Parathyroid adenoma (tissue), 2 donors: ENCODE measurements around the gene SH3GL3.

Experiments used
- H2AFZ ChIP-seq: fragments of 300-600 bp; sonication (generic); one replicate; pipeline ENCODE4 v1.7.0; 2017; ENCODE audit warnings: antibody characterized with exemption, mild to moderate bottlenecking
- H3K27ac ChIP-seq: fragments of 300-600 bp; sonication (generic); one replicate; pipeline ENCODE4 v1.7.0; 2017
- H3K27me3 ChIP-seq: fragments of 300-600 bp; sonication (generic); one replicate; pipeline ENCODE4 v1.7.0; 2017; ENCODE audit warnings: low read length; ENCODE audit not compliant: control insufficient read depth, insufficient read depth
- H3K36me3 ChIP-seq: fragments of 300-600 bp; sonication (generic); one replicate; pipeline ENCODE4 v1.7.0; 2017; ENCODE audit warnings: low read length; ENCODE audit not compliant: control insufficient read depth, insufficient read depth
- H3K4me1 ChIP-seq: fragments of 300-600 bp; sonication (generic); one replicate; pipeline ENCODE4 v1.7.0; 2017; ENCODE audit warnings: control low read depth
- H3K4me2 ChIP-seq: fragments of 300-600 bp; sonication (generic); one replicate; pipeline ENCODE4 v1.7.0; 2017; ENCODE audit warnings: low read length
- H3K4me3 ChIP-seq: fragments of 300-600 bp; sonication (generic); one replicate; pipeline ENCODE4 v1.7.0; 2017; ENCODE audit warnings: low read depth, low read length
- H3K79me2 ChIP-seq: fragments of 300-600 bp; sonication (generic); one replicate; pipeline ENCODE4 v1.7.0; 2017; ENCODE audit warnings: control low read depth
- H3K9ac ChIP-seq: fragments of 300-600 bp; sonication (generic); one replicate; pipeline ENCODE4 v1.7.0; 2017; ENCODE audit warnings: mild to moderate bottlenecking
- H3K9me3 ChIP-seq: fragments of 300-600 bp; sonication (generic); one replicate; pipeline ENCODE4 v1.7.0; 2017; ENCODE audit warnings: low read length; ENCODE audit not compliant: control insufficient read depth
- CTCF ChIP-seq: fragments of 300-600 bp; sonication (generic); IDR thresholded peaks from one replicate; pipeline ENCODE4 v1.7.0; 2017; ENCODE audit warnings: antibody characterized with exemption, mild to moderate bottlenecking
- donor health status: primary hyperparathyroidism.

The SH3GL3 gene

GRCh38 chr15:83471307-83471866 is 24.2 kb downstream of the SH3GL3 start:
- no peak for TF ChIP-seq CTCF
- no peaks in the 10 kb centered on the region for H3K36me3 ChIP-seq
- H3K79me2 ChIP-seq, result no peaks in the 10 kb centered on the region
- no peaks in the 10 kb centered on the region for H3K27me3 ChIP-seq
- H3K4me1 ChIP-seq, result no peaks in the 10 kb centered on the region
- H3K9me3 ChIP-seq, result no peaks in the 10 kb centered on the region
- H3K27ac ChIP-seq, result no peak overlapping the region
- no peak overlapping the region for H2AFZ ChIP-seq
- H3K4me2 ChIP-seq, result no peak overlapping the region
- H3K9ac ChIP-seq, result no peak overlapping the region
- no peak overlapping the region for H3K4me3 ChIP-seq

DNA sequence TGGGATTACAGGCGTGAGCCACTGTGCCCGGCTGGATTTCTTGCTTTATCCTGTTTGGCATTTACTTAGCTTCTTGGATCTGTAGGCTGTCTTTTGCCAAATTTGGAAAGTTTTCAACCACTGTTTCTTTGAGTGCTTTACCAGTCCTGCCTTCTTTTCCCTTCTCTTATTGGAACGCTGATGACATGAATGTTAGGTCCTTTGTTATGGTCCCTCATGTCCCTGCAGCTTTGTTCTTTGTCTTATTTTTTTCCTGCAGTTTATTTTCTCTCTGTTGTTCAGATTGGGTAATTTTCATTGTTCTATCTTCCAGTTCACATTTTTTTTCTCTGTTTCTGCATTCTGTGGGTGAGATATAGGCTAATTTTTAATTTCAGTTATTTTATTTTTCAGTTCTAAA is 25.0 kb downstream of the SH3GL3 start:
- H3K4me1 ChIP-seq, result no peaks in the 10 kb centered on the region
- H2AFZ ChIP-seq, result no peak overlapping the region
- no peak overlapping the region for H3K27ac ChIP-seq
- no peak for TF ChIP-seq CTCF
- H3K79me2 ChIP-seq, result no peaks in the 10 kb centered on the region
- H3K36me3 ChIP-seq, result no peaks in the 10 kb centered on the region
- no peak overlapping the region for H3K4me2 ChIP-seq
- H3K4me3 ChIP-seq, result no peak overlapping the region
- H3K9me3 ChIP-seq, result no peaks in the 10 kb centered on the region
- no peaks in the 10 kb centered on the region for H3K27me3 ChIP-seq
- H3K9ac ChIP-seq, result no peak overlapping the region

DNA sequence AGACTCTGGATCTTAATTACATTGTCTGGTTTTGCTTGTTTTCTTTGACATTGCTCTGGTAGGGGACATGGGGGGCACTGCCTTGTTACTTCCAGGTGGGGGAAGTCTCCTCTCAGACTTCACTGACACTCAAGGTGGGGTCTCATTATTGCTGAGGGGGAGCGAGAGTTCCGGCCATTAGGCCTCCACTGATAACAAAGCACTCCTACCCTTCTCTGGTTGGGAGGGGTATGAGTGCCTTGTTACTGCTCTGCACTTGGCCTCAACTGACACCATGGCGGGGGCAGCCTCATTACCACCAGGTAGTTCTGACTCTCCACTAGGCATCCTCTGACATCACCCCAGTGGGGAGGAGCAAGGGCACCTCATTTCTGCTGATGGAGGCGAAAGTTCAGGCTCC is 25.7 kb downstream of the SH3GL3 start:
- no peaks in the 10 kb centered on the region for H3K79me2 ChIP-seq
- no peak overlapping the region for H3K4me3 ChIP-seq
- H3K27me3 ChIP-seq, result no peaks in the 10 kb centered on the region
- no peak overlapping the region for H3K4me2 ChIP-seq
- no peaks in the 10 kb centered on the region for H3K36me3 ChIP-seq
- no peak for TF ChIP-seq CTCF
- no peak overlapping the region for H3K9ac ChIP-seq
- H3K27ac ChIP-seq, result no peak overlapping the region
- H3K4me1 ChIP-seq, result no peaks in the 10 kb centered on the region
- no peak overlapping the region for H2AFZ ChIP-seq
- no peaks in the 10 kb centered on the region for H3K9me3 ChIP-seq

DNA sequence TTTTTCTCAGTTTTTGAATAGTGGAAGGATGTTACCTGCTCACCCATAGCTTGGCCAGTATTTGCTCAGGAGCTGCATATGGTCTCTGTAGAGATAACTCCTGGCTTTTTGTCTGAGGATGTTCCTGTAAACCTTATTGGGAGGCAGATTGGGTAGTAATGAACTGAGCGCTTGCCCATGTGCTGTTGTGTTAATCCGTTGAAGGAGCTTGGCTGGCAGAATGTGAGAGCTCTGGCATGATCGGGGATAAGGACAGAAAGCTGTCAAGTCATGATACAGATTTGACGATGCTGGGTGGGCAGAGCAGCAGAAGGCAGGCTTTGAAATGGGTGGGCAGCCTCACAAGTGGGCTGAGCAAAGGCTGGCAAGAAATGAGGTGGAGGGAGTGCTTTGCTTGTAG is 27.4 kb downstream of the SH3GL3 start:
- Histone ChIP-seq H3K4me1 (no peaks in the 10 kb centered on the region), H3K27ac (no peak overlapping the region), H3K4me2 (no peak overlapping the region), H3K9me3 (no peaks in the 10 kb centered on the region), H3K79me2 (no peaks in the 10 kb centered on the region), H3K27me3 (no peaks in the 10 kb centered on the region), H3K4me3 (no peak overlapping the region), H3K36me3 (no peaks in the 10 kb centered on the region), H2AFZ (no peak overlapping the region), H3K9ac (no peak overlapping the region)
- TF ChIP-seq CTCF, result no peak

GRCh38 chr15:83475551-83475950 is 28.4 kb downstream of the SH3GL3 start:
- H3K4me1 ChIP-seq, result no peaks in the 10 kb centered on the region

More at GRCh38 chr15:83475551-83475950, 28.4 kb downstream of the SH3GL3 start:
- Histone ChIP-seq H3K27me3 (no peaks in the 10 kb centered on the region), H2AFZ (no peak overlapping the region), H3K79me2 (no peaks in the 10 kb centered on the region), H3K9ac (no peak overlapping the region), H3K36me3 (no peaks in the 10 kb centered on the region), H3K4me2 (no peak overlapping the region), H3K9me3 (no peaks in the 10 kb centered on the region), H3K27ac (no peak overlapping the region), H3K4me3 (no peak overlapping the region)
- no peak for TF ChIP-seq CTCF
